Mucosa of descending colon (tissue), 3 donors: ENCODE data around the gene JMJD1C. TPM values are rescaled to one million over a fixed set of nuclear protein-coding genes. Genes with fewer than 3 reads are reported as not detected.

Source experiments
- ATAC-seq: fragments of 200-7000 bp; cut with Tn5 transposase; one replicate; pipeline ENCODE4 v1.9.1; 2020; ENCODE audit warnings: mild to moderate bottlenecking, moderate library complexity
- DNase-seq, 3 donors: peaks; one replicate each; pipeline ENCODE4 v3.0.0-alpha.2; 2020
- H3K36me3 ChIP-seq: fragments of 200-600 bp; one replicate; pipeline ENCODE4 v1.8.0; 2021; ENCODE audit warnings: low read depth, mild to moderate bottlenecking
- H3K4me1 ChIP-seq: fragments of 200-600 bp; one replicate; pipeline ENCODE4 v1.8.0; 2021; ENCODE audit warnings: low read depth, mild to moderate bottlenecking
- H3K4me3 ChIP-seq: fragments of 200-600 bp; one replicate; pipeline ENCODE4 v1.8.0; 2021; ENCODE audit warnings: mild to moderate bottlenecking
- H3K9me3 ChIP-seq: fragments of 200-600 bp; one replicate; pipeline ENCODE4 v1.8.0; 2021; ENCODE audit warnings: mild to moderate bottlenecking
- CTCF ChIP-seq: fragments of 200-600 bp; IDR thresholded peaks from one replicate; pipeline ENCODE4 v1.8.0; 2022; ENCODE audit warnings: antibody characterized with exemption, mild to moderate bottlenecking
- intact Hi-C, 2 donors: fragments of 100-400 bp; cut with DNase I in 1 of 2; cut with micrococcal nuclease in 1 of 2; formaldehyde crosslinking; loops; one replicate each; pipeline versions ENCODE4 v1.11.0 to v1.11.1; 2022; cut with DNase I, micrococcal nuclease
- total RNA-seq, 3 donors: library from RNA; stranded (reverse); fragmentation: NEBNext Ultra II Directional in 2 of 3; extraction: Animal tissue kit (Norgen Biotek cat#: 25700) in 2 of 3; gene quantifications; one replicate each; pipeline versions ENCODE4 v1.2.1 to v1.2.4, GENCODE V29; 2021 to 2023
- donor health status: DM: no; HTN: no; CAD: no; lungs with moderate emphysema.
- donor health status: DM: no; HTN: no; CAD: no.
- donor health status: DM: no; HTN: yes; CAD: no.

The JMJD1C gene
- total RNA-seq, 3 donors from 2014 or later = 54.1 to 83.8 (median 82.1) TPM

- peak; percentile 39 for TF ChIP-seq CTCF
- no peaks in the 10 kb centered on the region for H3K9me3 ChIP-seq
- intact Hi-C loops = loop anchor here in 1 of 2 donors (5.0 to 10.0 kb wide), 2 partner anchors 410 to 508 kb away; no protein-coding TSS in a partner anchor
- H3K36me3 ChIP-seq = no peaks in the 10 kb centered on the region
- peak in 1 of 3 donors; percentile 46 for DNase-seq
- ATAC-seq = peak; percentile 90
- no peak overlapping the region for H3K4me3 ChIP-seq
- H3K4me1 ChIP-seq = peaks cover 20% of the 10 kb centered on the region
Measured at GRCh38 chr10:63217120-63217605, 248.6 kb downstream of the JMJD1C start.

GRCh38 chr10:63214571-63214970 lies 251.2 kb downstream of the JMJD1C start:
- Histone ChIP-seq H3K36me3 (no peaks in the 10 kb centered on the region), H3K4me1 (peaks cover 16% of the 10 kb centered on the region), H3K9me3 (no peaks in the 10 kb centered on the region), H3K4me3 (no peak overlapping the region)
- intact Hi-C loops = loop anchor here in 1 of 2 donors (10.0 kb wide), 1 partner anchor 510 kb away; no protein-coding TSS in a partner anchor
- ATAC-seq (no peak), DNase-seq (no peak)
- no peak for TF ChIP-seq CTCF

GRCh38 chr10:63213489-63213888 lies 252.3 kb downstream of the JMJD1C start:
- Histone ChIP-seq H3K9me3 (no peaks in the 10 kb centered on the region), H3K36me3 (no peaks in the 10 kb centered on the region), H3K4me3 (no peak overlapping the region), H3K4me1 (peaks cover 11% of the 10 kb centered on the region)
- DNase-seq (no peak), ATAC-seq (no peak)
- TF ChIP-seq CTCF = no peak
- intact Hi-C loops = loop anchor here in 1 of 2 donors (10.0 kb wide), 1 partner anchor 511 kb away; no protein-coding TSS in a partner anchor

GRCh38 chr10:63210611-63211196 lies 255.1 kb downstream of the JMJD1C start:
- no peak for ATAC-seq
- Histone ChIP-seq H3K4me1 (peaks cover 20% of the 10 kb centered on the region), H3K4me3 (no peak overlapping the region), H3K36me3 (no peaks in the 10 kb centered on the region), H3K9me3 (no peaks in the 10 kb centered on the region)
- no peak for TF ChIP-seq CTCF
- intact Hi-C loops = loop anchor here in 1 of 2 donors (10.0 kb wide), 1 partner anchor 514 kb away; no protein-coding TSS in a partner anchor
- no peak for DNase-seq

GRCh38 chr10:63209705-63210104 lies 256.1 kb downstream of the JMJD1C start:
- H3K9me3 ChIP-seq = no peaks in the 10 kb centered on the region
- DNase-seq = no peak
- TF ChIP-seq CTCF = no peak
- intact Hi-C loops = loop anchor here in 1 of 2 donors (10.0 kb wide), 1 partner anchor 515 kb away; no protein-coding TSS in a partner anchor
- H3K4me1 ChIP-seq = peaks cover 20% of the 10 kb centered on the region
- H3K4me3 ChIP-seq = no peak overlapping the region
- no peaks in the 10 kb centered on the region for H3K36me3 ChIP-seq
- no peak for ATAC-seq
